Fibroblast of mammary gland (primary cell): ENCODE data around the gene DPEP3.

ENCODE experiments used
- DNase-seq: peaks from one replicate; pipeline ENCODE4 v3.0.0-alpha.2; 2010; ENCODE audit warnings: low read depth
- H3K4me3 ChIP-seq: 2 replicates; pipeline ENCODE4 v1.5.1; 2011; ENCODE audit warnings: low read depth, mild to moderate bottlenecking, low read length, moderate library complexity; ENCODE audit not compliant: control insufficient read depth
- CTCF ChIP-seq: conservative IDR thresholded peaks from 2 replicates; pipeline ENCODE4 v1.5.1; 2011; ENCODE audit warnings: low read depth, low read length, inconsistent platforms; ENCODE audit not compliant: control insufficient read depth, insufficient read depth

DPEP3 gene

DNA sequence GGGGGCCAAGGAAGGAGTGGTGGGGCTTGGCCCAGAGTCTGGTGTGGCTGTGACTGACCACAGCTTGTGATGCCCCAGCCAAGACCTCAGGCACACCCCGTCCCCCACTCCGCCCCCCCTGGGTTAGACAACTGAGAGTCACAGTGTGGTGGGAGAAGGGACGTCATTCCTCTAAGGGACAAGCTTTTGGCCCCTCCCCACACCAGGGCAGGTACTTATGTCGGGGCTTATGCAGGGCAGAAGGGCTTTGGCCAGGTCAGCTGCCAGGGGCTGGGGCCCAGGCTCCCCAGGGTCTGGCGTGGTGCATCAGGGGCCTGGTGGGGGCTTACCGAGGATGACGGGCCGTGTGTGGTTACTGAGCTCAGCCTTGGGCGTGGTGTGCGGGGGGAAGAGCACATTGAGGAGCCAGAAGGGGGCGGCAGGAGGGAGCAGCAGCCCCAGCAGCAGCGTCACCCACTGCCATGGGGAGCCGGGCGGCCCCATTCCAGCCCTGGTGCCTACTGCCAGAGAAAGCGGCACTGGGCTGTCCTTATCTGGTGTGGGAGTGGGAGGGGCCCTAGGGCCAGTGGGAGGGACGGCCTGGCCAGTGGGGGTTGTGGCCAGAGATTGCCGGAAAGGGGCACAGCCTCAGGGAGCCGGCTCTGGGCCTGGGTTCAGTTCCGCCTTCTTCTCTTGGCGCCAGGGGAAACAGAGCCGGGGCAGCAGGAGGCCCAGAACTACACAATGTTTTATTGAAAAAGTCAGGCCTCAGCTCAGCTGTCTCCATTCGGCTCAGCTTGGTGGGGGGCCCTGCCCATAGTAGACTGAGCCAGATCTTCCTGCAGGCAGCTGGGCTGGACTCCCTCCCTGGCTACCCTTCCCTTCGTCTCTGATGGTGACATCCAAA lies 36.4 kb downstream of the DPEP3 start, which contains the start of gene LCAT:
TSS of gene LCAT (minus strand) at position 502 of the 886 bp plus-strand sequence. CDS start at position 483, 19 bp downstream.
- TF ChIP-seq CTCF, result no peak

DNA sequence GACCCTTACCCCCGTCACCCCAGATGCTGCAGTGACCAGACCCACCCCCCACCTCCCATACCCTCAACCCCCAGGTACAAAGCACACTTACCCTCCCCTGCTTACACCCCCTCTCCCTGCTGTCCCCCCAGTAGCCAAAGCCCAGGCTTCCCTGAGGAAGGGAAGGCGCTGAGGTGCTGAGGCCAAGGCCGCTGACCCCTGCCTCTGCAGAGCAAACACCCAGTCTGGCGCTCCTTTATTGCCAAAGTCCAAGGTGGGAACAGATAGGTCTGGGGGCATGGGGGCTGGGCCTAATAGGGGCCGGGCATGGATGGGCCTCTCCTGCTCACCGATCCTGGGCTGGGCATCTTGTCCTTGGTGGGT lies 37.1 kb downstream of the DPEP3 start:
- no peak overlapping the region for H3K4me3 ChIP-seq
- no peak for DNase-seq
- TF ChIP-seq CTCF, result no peak

More for the DNA sequence above, 36.4 kb downstream of the DPEP3 start, which contains the start of gene LCAT:
- peak; percentile 39 for DNase-seq
- H3K4me3 ChIP-seq, result no peak within 1 kb of the TSS

- TF ChIP-seq CTCF, result no peak
- H3K4me3 ChIP-seq, result no peak overlapping the region
- DNase-seq, result no peak
These were observed 37.6 kb downstream of the DPEP3 start for GRCh38 chr16:67942510-67943255.

DNA sequence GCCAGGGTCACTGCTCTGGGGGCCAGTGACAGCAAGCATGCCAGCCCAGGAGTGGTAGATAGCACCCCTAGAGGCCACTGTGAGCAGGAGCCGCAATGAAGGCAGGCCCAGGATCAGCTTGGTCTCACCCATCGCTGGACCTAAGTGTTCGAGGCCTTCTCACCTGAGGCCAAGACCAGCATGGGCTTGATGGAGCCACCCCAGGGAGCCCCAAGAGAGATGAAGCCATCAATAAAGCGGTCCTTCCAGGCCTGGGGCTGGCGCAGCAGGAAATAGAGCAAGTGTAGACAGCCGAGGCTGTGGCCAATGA lies 38.1 kb downstream of the DPEP3 start:
- no peak overlapping the region for H3K4me3 ChIP-seq
- DNase-seq, result peak; percentile 39

DNA sequence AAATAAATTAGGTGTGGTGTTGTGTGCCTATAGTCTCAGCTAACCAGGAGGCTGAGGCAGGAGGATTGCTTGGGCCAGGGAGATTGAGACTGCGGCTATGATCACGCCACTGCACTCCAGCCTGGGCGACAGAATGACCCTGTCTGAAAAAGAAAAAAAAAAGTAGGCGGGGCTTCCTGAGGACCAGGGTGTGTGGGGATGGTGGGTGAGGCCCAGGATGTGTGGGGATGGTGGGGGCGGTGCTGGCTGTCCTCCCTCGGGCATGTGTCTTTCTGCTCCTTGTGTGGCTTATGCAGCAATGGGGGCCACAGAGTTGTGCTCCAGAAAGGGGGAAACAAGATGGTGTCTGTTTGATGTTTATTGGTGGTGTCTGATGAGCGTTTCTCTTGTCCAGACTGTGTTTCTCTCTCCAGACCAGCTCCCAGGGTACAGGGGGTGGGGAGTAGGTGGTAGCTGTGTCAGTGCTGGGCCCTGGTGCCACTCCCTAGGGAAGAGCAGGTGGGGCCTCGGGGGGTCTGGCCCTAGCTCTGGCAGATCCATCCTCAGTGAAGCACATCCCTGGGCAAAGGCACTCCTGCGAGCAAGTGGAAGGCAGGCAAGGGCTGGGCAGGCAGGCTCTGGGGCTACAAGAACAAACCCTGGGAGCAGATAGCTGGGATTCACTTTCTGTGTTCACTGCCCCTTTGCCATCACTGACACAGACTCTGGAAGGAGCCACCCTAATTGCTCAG lies 38.7 kb downstream of the DPEP3 start:
- TF ChIP-seq CTCF, result no peak
- DNase-seq, result no peak
- H3K4me3 ChIP-seq, result no peak overlapping the region

More for the DNA sequence above, 38.1 kb downstream of the DPEP3 start:
- TF ChIP-seq CTCF, result peak; percentile 63

- DNase-seq, result no peak
- no peak overlapping the region for H3K4me3 ChIP-seq
- no peak for TF ChIP-seq CTCF
These were observed 39.7 kb downstream of the DPEP3 start for GRCh38 chr16:67940446-67941089.
